ENCODE results near the gene COMMD10. TPM values are rescaled to one million over a fixed set of nuclear protein-coding genes. Genes with fewer than 3 reads are reported as not detected.

The COMMD10 gene
- total and polyA plus RNA-seq, 2 donors (not counting 1 experiment from before 2014, with no cell fraction given): 19.8 to 48.7 TPM

DNA sequence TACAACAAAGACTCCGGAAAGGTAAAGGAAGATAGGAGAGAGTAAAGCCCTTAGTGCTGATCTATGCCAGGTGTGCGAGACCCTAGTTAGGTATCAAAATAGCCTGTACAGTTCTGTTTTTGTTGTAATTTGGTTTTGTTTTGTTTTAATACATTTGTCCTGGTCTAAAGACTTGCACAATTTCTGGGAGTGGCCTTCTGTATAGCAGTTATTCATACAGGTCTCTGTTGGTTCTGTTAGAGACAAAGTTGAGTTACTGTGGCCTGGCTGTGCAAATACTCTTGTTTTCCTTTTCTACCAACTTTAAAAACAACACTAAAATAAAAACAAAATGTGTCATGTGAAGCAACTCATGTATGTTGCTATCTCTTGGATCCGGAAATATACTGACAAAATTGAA lies 163.6 kb downstream of the COMMD10 start:
- DNase-seq (no peak), ATAC-seq (ENCODE audit: low read depth) (no peak)
- Histone ChIP-seq H3K9ac (ENCODE audit: low read length) (no peak overlapping the region), H3K4me1 (ENCODE audit: control insufficient read depth in 2 of 2, insufficient read depth in 2 of 2, low read length in 2 of 2) (no peaks in the 10 kb centered on the region), H4K20me1 (ENCODE audit: control insufficient read depth, insufficient read depth, low read length, poor library complexity, severe bottlenecking) (no peaks in the 10 kb centered on the region), H3K4me2 (replicated peaks; ENCODE audit: low read depth, low read length, poor library complexity, severe bottlenecking) (no peak overlapping the region), H3K9me3 (ENCODE audit: control extremely low read depth in 1 of 3, control insufficient read depth in 2 of 3, insufficient read depth in 1 of 3, low read length in 2 of 3) (peaks cover 0 to 12% (median 0%) of the 10 kb centered on the region in 3 donors), H3K36me3 (replicated peaks in 1 of 2; ENCODE audit: control extremely low read depth in 1 of 2, control insufficient read depth in 1 of 2, extremely low read depth in 1 of 2, insufficient read depth in 2 of 2, low read length in 1 of 2) (no peaks in the 10 kb centered on the region), H3K27ac (ENCODE audit: low read length in 2 of 2) (no peak overlapping the region), H2AFZ (ENCODE audit: insufficient read depth, low read depth, low read length, poor library complexity, severe bottlenecking) (no peak overlapping the region), H3K79me2 (ENCODE audit: control insufficient read depth, insufficient read depth, low read length) (no peaks in the 10 kb centered on the region), H3K27me3 (replicated peaks in 1 of 4; ENCODE audit: control extremely low read depth in 1 of 4, control insufficient read depth in 3 of 4, insufficient read depth in 4 of 4, low read length in 3 of 4) (no peaks in the 10 kb centered on the region), H3K4me3 (ENCODE audit: control extremely low read depth in 1 of 5, extremely low read depth in 1 of 5, insufficient read depth in 1 of 5, low read depth in 2 of 5, low read length in 4 of 5) (no peak overlapping the region)
- intact Hi-C loops (cut with micrococcal nuclease): no loop called here
- Mint-ChIP-seq H3K4me3 (no peak overlapping the region), H3K27ac (no peak overlapping the region), H3K4me1 (no peaks in the 10 kb centered on the region), H3K27me3 (no peaks in the 10 kb centered on the region), H3K9me3 (ENCODE audit: insufficient read depth) (peaks cover 11% of the 10 kb centered on the region)
- WGBS (ENCODE audit: insufficient coverage): 100% methylated on average over 2 of the region's 3 CpGs
- ChIA-PET POLR2A (no interaction called here), CTCF (no interaction called here)
- no peak for TF ChIP-seq EZH2 (IDR thresholded peaks at IDR 0.05; ENCODE audit: borderline replicate concordance, insufficient read depth, low read depth, low read length, poor library complexity, severe bottlenecking)
- TF ChIP-seq CTCF (IDR thresholded peaks at IDR 0.05): no peak

- no peak overlapping the region for H3K4me2 ChIP-seq (replicated peaks; ENCODE audit: low read depth, low read length, poor library complexity, severe bottlenecking)
- no peaks in the 10 kb centered on the region for H4K20me1 ChIP-seq (ENCODE audit: control insufficient read depth, insufficient read depth, low read length, poor library complexity, severe bottlenecking)
- no peak overlapping the region for H2AFZ ChIP-seq (ENCODE audit: insufficient read depth, low read depth, low read length, poor library complexity, severe bottlenecking)
- no peak overlapping the region for H3K4me3 ChIP-seq (ENCODE audit: control extremely low read depth in 1 of 5, extremely low read depth in 1 of 5, insufficient read depth in 1 of 5, low read depth in 2 of 5, low read length in 4 of 5)
- peaks cover 0 to 12% (median 0%) of the 10 kb centered on the region in 3 donors for H3K9me3 ChIP-seq (ENCODE audit: control extremely low read depth in 1 of 3, control insufficient read depth in 2 of 3, insufficient read depth in 1 of 3, low read length in 2 of 3)
- no peaks in the 10 kb centered on the region for H3K4me1 ChIP-seq (ENCODE audit: control insufficient read depth in 2 of 2, insufficient read depth in 2 of 2, low read length in 2 of 2)
- no peaks in the 10 kb centered on the region for H3K4me1 Mint-ChIP-seq
- H3K4me3 Mint-ChIP-seq: no peak overlapping the region
- CTCF ChIA-PET: no interaction called here
- H3K27me3 ChIP-seq (replicated peaks in 1 of 4; ENCODE audit: control extremely low read depth in 1 of 4, control insufficient read depth in 3 of 4, insufficient read depth in 4 of 4, low read length in 3 of 4): no peaks in the 10 kb centered on the region
- peaks cover 11% of the 10 kb centered on the region for H3K9me3 Mint-ChIP-seq (ENCODE audit: insufficient read depth)
- TF ChIP-seq EZH2 (IDR thresholded peaks at IDR 0.05; ENCODE audit: borderline replicate concordance, insufficient read depth, low read depth, low read length, poor library complexity, severe bottlenecking) (no peak), CTCF (IDR thresholded peaks at IDR 0.05) (no peak)
- no peak overlapping the region for H3K9ac ChIP-seq (ENCODE audit: low read length)
- no peaks in the 10 kb centered on the region for H3K27me3 Mint-ChIP-seq
- H3K79me2 ChIP-seq (ENCODE audit: control insufficient read depth, insufficient read depth, low read length): no peaks in the 10 kb centered on the region
- no peaks in the 10 kb centered on the region for H3K36me3 ChIP-seq (replicated peaks in 1 of 2; ENCODE audit: control extremely low read depth in 1 of 2, control insufficient read depth in 1 of 2, extremely low read depth in 1 of 2, insufficient read depth in 2 of 2, low read length in 1 of 2)
- DNase-seq (no peak), ATAC-seq (ENCODE audit: low read depth) (no peak)
- H3K27ac ChIP-seq (ENCODE audit: low read length in 2 of 2): no peak overlapping the region
- intact Hi-C loops (cut with micrococcal nuclease): no loop called here
- POLR2A ChIA-PET: no interaction called here
- H3K27ac Mint-ChIP-seq: no peak overlapping the region
Observed at GRCh38 chr5:116249648-116250047, 164.8 kb downstream of the COMMD10 start.
